Activated naive CD4-positive, alpha-beta T cell treated with Interleukin-2 at 50 U/mL for 16 hours (primary cell): Measurements from ENCODE around the gene RNASE11.
"Not testable (repeated sequence)": the region's sequence is repeated elsewhere in the genome, so short reads cannot be mapped to it uniquely, and the experiment has no call there.

ENCODE experiments used
- DNase-seq: peaks from one replicate; pipeline ENCODE4 v3.0.0-alpha.2; 2020

RNASE11 gene

GRCh38 chr14:20613094-20614037 lies 25.6 kb upstream of the RNASE11 start:
- peak; percentile 87 for DNase-seq

- no peak for DNase-seq
Measured at GRCh38 chr14:20612403-20612802, 24.6 kb upstream of the RNASE11 start.

GRCh38 chr14:20611277-20611676 lies 23.5 kb upstream of the RNASE11 start:
- DNase-seq, result no peak

GRCh38 chr14:20610002-20610765 lies 22.4 kb upstream of the RNASE11 start:
- DNase-seq, result peak; percentile 75

- DNase-seq, result peak; percentile 62
Measured at GRCh38 chr14:20609215-20610001, 21.6 kb upstream of the RNASE11 start.

- no peak for DNase-seq
Measured at GRCh38 chr14:20608383-20609110, 20.7 kb upstream of the RNASE11 start.

GRCh38 chr14:20607617-20608016 lies 19.8 kb upstream of the RNASE11 start:
- no peak for DNase-seq

- no peak for DNase-seq
Measured at GRCh38 chr14:20606902-20607242, 19.1 kb upstream of the RNASE11 start.

- DNase-seq, result no peak
Measured at GRCh38 chr14:20606190-20606901, 18.5 kb upstream of the RNASE11 start.

GRCh38 chr14:20603813-20604690 lies 16.3 kb upstream of the RNASE11 start:
- DNase-seq, result no peak

GRCh38 chr14:20602583-20602982 lies 14.8 kb upstream of the RNASE11 start:
- no peak for DNase-seq

GRCh38 chr14:20601522-20601921 lies 13.7 kb upstream of the RNASE11 start:
- no peak for DNase-seq

GRCh38 chr14:20597108-20597507 lies 9.3 kb upstream of the RNASE11 start:
- no peak for DNase-seq

- DNase-seq, result not testable (repeated sequence)
Measured at GRCh38 chr14:20595726-20596125, 7.9 kb upstream of the RNASE11 start.

GRCh38 chr14:20592574-20592973 lies 4.8 kb upstream of the RNASE11 start:
- DNase-seq, result no peak

GRCh38 chr14:20591235-20591634 lies 3.4 kb upstream of the RNASE11 start, which contains the start of gene RNASE12:
Gene RNASE12, minus strand, starts transcription at chr14:20591376. Its CDS starts 653 bp downstream, at chr14:20590723.
- DNase-seq, result no peak

- DNase-seq, result no peak
Measured at GRCh38 chr14:20583908-20584307, 3.9 kb downstream of the RNASE11 start.

GRCh38 chr14:20583142-20583541 lies 4.7 kb downstream of the RNASE11 start:
- DNase-seq, result no peak

- DNase-seq, result no peak
Measured at GRCh38 chr14:20580242-20580641, 7.6 kb downstream of the RNASE11 start.

GRCh38 chr14:20578784-20579502 lies 8.9 kb downstream of the RNASE11 start:
- no peak for DNase-seq
